Transverse colon (tissue), 4 donors: Measurements from ENCODE around the gene DDX47. TPM values are rescaled to one million over a fixed set of nuclear protein-coding genes. Genes with fewer than 3 reads are reported as not detected.
"Not testable (repeated sequence)": the region's sequence is repeated elsewhere in the genome, so short reads cannot be mapped to it uniquely, and the experiment has no call there.

Source experiments
- DNase-seq: peaks from one replicate; pipeline ENCODE4 v3.0.0-alpha.2; 2019
- H3K27ac ChIP-seq, 4 donors: fragments of 200-600 bp; sonication (generic); 2 replicates each; pipeline ENCODE4 v1.5.1; 2016 to 2018; ENCODE audit warnings: inconsistent platforms in 4 of 4
- H3K27me3 ChIP-seq: fragments of 200-600 bp; sonication (generic); 2 replicates; pipeline ENCODE4 v1.5.1; 2017; ENCODE audit warnings: inconsistent platforms
- H3K36me3 ChIP-seq, 4 donors: fragments of 200-600 bp; sonication (generic); 2 replicates each; pipeline ENCODE4 v1.5.1; 2017 to 2019; ENCODE audit warnings: inconsistent platforms in 4 of 4
- H3K4me1 ChIP-seq, 4 donors: fragments of 200-600 bp; sonication (generic); 2 replicates each; pipeline ENCODE4 v1.5.1; 2017 to 2020; ENCODE audit warnings: inconsistent platforms in 4 of 4
- H3K4me3 ChIP-seq, 4 donors: fragments of 200-600 bp; sonication (generic); 1 replicate in 1 of 4; 2 replicates in 3 of 4; pipeline versions ENCODE4 v1.5.1 to v1.6.1; 2017 to 2019; ENCODE audit warnings: inconsistent platforms in 4 of 4
- H3K9me3 ChIP-seq, 2 donors: fragments of 200-600 bp; sonication (generic); 2 replicates each; pipeline ENCODE4 v1.5.1; 2017 to 2019; ENCODE audit warnings: inconsistent platforms in 2 of 2
- CTCF ChIP-seq, 5 experiments: fragments of 200-600 bp in 3 of 5; fragments of 450-650 bp in 2 of 5; sonication (generic) in 3 of 5; IDR thresholded peaks; 1 replicate in 2 of 5; 2 replicates in 3 of 5; pipeline ENCODE4 v1.5.1; 2016 to 2017; ENCODE audit warnings: antibody characterized with exemption in 5 of 5, inconsistent platforms in 3 of 5, mild to moderate bottlenecking in 2 of 5, moderate library complexity in 1 of 5
- EP300 ChIP-seq: sonication (generic); formaldehyde crosslinking; IDR thresholded peaks from one replicate; pipeline ENCODE4 v1.6.1; 2017; ENCODE audit warnings: antibody characterized with exemption, low read depth
- POLR2A ChIP-seq: fragments of 450-650 bp; IDR thresholded peaks from one replicate; pipeline ENCODE4 v1.6.1; 2016; ENCODE audit warnings: antibody characterized with exemption, mild to moderate bottlenecking, moderate library complexity
- POLR2AphosphoS5 ChIP-seq, 3 donors: sonication (generic); formaldehyde crosslinking; IDR thresholded peaks; one replicate each; pipeline ENCODE4 v1.6.1; 2016; ENCODE audit warnings: antibody characterized with exemption in 3 of 3
- WGBS, 2 donors: methylation state at CpG; one replicate each; pipeline ENCODE4 v1.1.5; 2018; ENCODE audit warnings: low coverage in 1 of 2; 5-methylcytosine and 5-hydroxymethylcytosine counted together
- in situ Hi-C, 4 donors: fragments of 200-750 bp; cut with MboI; loops; one replicate each; pipeline versions ENCODE4 v1.15.0 to v1.15.1; 2017; ENCODE audit warnings: low sequenced_read_pairs in 3 of 4, low pct_ligation_motif_present in 1 of 4, low pct_unique_long_range_greater_than_20kb in 1 of 4
- intact Hi-C: fragments of 100-400 bp; cut with DNase I; formaldehyde crosslinking; loops from one replicate; pipeline ENCODE4 v1.15.1; 2023; ENCODE audit warnings: low total_unique reads
- total RNA-seq, 4 donors: library from RNA; depleted of rRNA; stranded (reverse); fragments of >200 nt; gene quantifications; one replicate each; pipeline ENCODE4 v1.1.0, GENCODE V29; 2016

DDX47 gene
- total RNA-seq, 4 donors from 2014 or later, result 22.1 to 47.8 (median 31.8) TPM

- Histone ChIP-seq H3K27me3 (no peaks in the 10 kb centered on the region), H3K4me1 (peaks cover 7 to 43% (median 21%) of the 10 kb centered on the region in 4 donors), H3K27ac (peak overlapping the region in 1 of 4 donors; percentile 39), H3K4me3 (no peak overlapping the region), H3K36me3 (peaks cover 0 to 30% (median 15%) of the 10 kb centered on the region in 4 donors), H3K9me3 (no peaks in the 10 kb centered on the region)
- TF ChIP-seq POLR2AphosphoS5 (IDR thresholded peaks at IDR 0.05), result no peak
- TF ChIP-seq CTCF (IDR thresholded peaks at IDR 0.05), result no peak
- no peak for TF ChIP-seq POLR2A
- no peak for TF ChIP-seq EP300
- no peak for DNase-seq
- WGBS, 2 donors, result 96 to 100% methylated on average over 4 of the region's 4 CpGs
- in situ Hi-C loops, result no loop called here
- intact Hi-C loops, result loop anchor here (10.0 kb wide), 1 partner anchor 606 kb away; no protein-coding TSS in a partner anchor
These were observed 5.6 kb downstream of the DDX47 start for GRCh38 chr12:12818701-12819100.

- intact Hi-C loops, result loop anchor here (10.0 kb wide), 1 partner anchor 606 kb away; no protein-coding TSS in a partner anchor
- Histone ChIP-seq H3K27me3 (no peaks in the 10 kb centered on the region), H3K4me1 (peaks cover 3 to 38% (median 16%) of the 10 kb centered on the region in 4 donors), H3K9me3 (no peaks in the 10 kb centered on the region), H3K36me3 (peaks cover 0 to 34% (median 17%) of the 10 kb centered on the region in 4 donors), H3K27ac (peak overlapping the region in 3 of 4 donors; percentile 10 to 39 (median 31)), H3K4me3 (no peak overlapping the region)
- no peak for DNase-seq
- in situ Hi-C loops, result no loop called here
- 94 to 95% methylated on average over 2 of the region's 2 CpGs for WGBS, 2 donors
- TF ChIP-seq POLR2AphosphoS5 (IDR thresholded peaks at IDR 0.05) (no peak), CTCF (IDR thresholded peaks at IDR 0.05) (no peak), POLR2A (no peak), EP300 (no peak)
These were observed 6.1 kb downstream of the DDX47 start for GRCh38 chr12:12819221-12819620.

- Histone ChIP-seq H3K9me3 (no peaks in the 10 kb centered on the region), H3K27ac (peak overlapping the region in 3 of 4 donors; percentile 10 to 39 (median 31)), H3K4me3 (no peak overlapping the region), H3K4me1 (peaks cover 0 to 31% (median 13%) of the 10 kb centered on the region in 4 donors), H3K36me3 (peaks cover 0 to 40% (median 20%) of the 10 kb centered on the region in 4 donors), H3K27me3 (no peaks in the 10 kb centered on the region)
- TF ChIP-seq EP300 (no peak), POLR2AphosphoS5 (IDR thresholded peaks at IDR 0.05) (no peak), CTCF (IDR thresholded peaks at IDR 0.05) (no peak), POLR2A (no peak)
- 33 to 43% methylated on average over 1 to 2 of the region's 2 CpGs for WGBS, 2 donors
- DNase-seq, result no peak
- intact Hi-C loops, result loop anchor here (10.0 kb wide), 1 partner anchor 605 kb away; no protein-coding TSS in a partner anchor
- in situ Hi-C loops, result no loop called here
These were observed 6.7 kb downstream of the DDX47 start for GRCh38 chr12:12819752-12820311.

- 94 to 95% methylated on average over 11 of the region's 11 CpGs for WGBS, 2 donors
- Histone ChIP-seq H3K4me1 (peaks cover 0 to 26% (median 11%) of the 10 kb centered on the region in 4 donors), H3K36me3 (peaks cover 0 to 45% (median 23%) of the 10 kb centered on the region in 4 donors), H3K27ac (peak overlapping the region in 2 of 4 donors; percentile 5 to 10)
- in situ Hi-C loops, H3K27me3 ChIP-seq, intact Hi-C loops, H3K9me3 ChIP-seq, DNase-seq, H3K4me3 ChIP-seq: not testable (repeated sequence)
These were observed 7.2 kb downstream of the DDX47 start for GRCh38 chr12:12820376-12820775.
